G401 (cell line): ENCODE data around the gene DPF1. TPM values are rescaled to one million over a fixed set of nuclear protein-coding genes. Genes with fewer than 3 reads are reported as not detected.

Source experiments
- DNase-seq: peaks from one replicate; pipeline ENCODE4 v3.0.0-alpha.2; 2015; ENCODE audit warnings: low spot score
- in situ Hi-C: cut with HindIII; loops from 2 replicates; pipeline ENCODE4 v1.10.0; 2016; ENCODE audit warnings: low sequenced_read_pairs, mixed read lengths
- total RNA-seq: library from RNA; depleted of rRNA; stranded (reverse); fragments of >200 nt; shearing (Covaris generic); gene quantifications from 2 replicates; pipeline ENCODE4 v1.2.3, GENCODE V29; 2014; rRNA removed

DPF1 gene
- total RNA-seq, 1 experiment from 2014 or later: 7.0 TPM

DNA sequence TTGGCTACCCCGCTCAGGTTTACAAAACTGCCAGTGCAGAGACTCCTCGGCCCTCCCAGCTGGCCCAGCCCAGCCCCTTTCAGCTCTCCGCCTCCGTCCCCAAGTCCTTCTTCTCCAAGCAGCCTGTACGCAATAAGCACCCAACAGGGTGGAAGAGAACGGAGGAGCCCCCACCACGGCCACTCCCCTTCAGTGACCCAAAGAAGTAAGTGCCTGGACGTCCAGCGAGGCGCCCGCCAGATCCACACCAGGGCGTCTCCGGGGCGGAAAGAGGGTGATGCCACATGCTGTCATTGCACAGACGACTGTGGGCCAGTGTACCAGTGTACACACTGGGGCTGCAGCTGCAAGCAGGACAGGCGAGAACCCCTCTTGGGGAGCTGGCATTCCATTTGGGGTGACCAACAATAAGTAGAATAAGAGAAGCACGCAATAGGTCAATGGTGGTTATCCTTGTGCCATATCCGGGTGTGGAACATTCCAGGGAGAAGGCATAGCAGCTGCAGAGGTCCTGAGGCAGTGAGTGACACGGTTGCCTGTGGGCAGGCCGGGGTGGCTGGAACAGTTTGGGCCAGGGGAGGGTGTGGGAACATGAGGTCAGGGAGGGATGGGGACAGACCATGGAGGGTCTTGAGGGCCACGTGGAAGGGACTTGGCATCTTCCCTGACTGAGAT lies 41.3 kb downstream of the DPF1 start:
- no peak for DNase-seq
- in situ Hi-C loops: no loop called here

DNA sequence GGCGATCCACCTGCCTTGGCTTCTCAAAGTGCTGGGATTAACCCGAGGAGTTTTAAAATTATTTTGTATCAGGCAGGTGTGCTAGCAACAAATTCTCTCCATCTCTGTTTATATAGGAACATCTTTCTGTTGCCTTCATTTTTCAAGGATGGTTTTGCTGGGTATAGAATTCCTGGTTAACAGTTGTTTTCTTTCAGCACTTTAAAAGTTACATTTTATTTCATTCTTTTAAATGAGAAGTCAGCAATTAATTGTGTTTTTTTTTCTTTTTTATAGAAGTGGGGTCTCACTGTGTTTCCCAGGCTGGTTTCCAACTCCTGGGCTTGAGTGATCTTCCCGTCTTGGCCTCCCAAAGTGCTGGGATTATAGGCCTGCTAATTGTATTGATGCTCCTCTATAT lies 44.0 kb downstream of the DPF1 start:
- in situ Hi-C loops: no loop called here
- DNase-seq: no peak

DNA sequence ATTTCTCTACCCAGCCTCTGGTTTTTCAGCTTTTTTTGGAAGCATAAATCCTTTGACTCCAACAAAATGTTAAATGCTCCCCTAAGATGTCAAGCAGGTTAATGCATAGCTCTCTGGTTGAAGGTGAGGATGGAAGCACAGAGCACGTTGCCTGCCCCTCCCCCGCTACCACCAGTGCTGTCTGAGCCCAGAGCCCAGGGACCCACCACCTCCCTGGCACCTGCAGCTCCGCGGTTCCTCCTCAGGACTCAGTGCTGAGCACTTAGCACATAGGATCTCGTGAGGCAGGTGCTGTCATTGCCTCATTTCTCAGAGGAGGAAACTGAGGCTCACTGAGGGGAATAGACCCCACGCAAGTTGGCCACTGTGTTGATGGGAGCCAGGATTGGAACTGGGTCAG lies 48.6 kb downstream of the DPF1 start:
- in situ Hi-C loops: no loop called here
- DNase-seq: no peak

DNA sequence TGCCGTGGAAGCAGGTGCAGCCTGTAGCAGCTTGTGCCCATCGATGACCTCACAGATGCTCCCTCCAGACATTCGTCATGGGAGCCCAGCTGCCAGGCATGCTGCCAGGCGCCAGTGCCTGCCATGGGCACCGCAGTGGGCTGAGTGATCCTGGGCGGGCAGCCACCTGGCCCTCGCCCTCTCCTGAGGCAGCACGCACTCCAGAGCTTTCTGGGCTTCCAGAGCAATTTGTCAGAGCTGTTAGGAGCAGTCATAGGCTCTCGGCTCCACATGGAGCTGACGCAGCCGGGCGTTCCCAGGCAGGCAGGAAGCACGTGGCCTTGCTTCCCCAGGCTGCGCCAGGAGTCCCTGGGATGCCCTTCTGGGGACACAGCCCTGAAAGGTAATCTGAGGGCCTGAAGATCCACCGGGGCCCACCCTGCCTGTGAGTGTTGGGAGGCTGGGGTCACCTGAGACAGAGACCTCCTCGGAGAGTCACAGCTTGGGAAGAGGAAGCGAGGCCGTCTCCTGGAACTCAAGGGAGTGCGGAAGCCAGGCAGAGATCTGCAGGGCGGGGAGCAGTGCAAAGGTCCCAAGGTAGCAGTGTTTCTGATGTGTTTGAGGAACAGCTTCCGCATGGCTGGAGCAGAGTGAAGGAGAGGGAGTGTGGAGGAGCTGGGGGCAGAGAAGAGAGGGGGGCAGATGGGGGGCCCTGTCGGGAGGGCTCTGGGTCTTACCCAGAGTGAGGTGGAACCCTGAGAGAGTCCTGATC lies 50.6 kb downstream of the DPF1 start:
- in situ Hi-C loops: no loop called here
- peak; percentile 65 for DNase-seq

DNA sequence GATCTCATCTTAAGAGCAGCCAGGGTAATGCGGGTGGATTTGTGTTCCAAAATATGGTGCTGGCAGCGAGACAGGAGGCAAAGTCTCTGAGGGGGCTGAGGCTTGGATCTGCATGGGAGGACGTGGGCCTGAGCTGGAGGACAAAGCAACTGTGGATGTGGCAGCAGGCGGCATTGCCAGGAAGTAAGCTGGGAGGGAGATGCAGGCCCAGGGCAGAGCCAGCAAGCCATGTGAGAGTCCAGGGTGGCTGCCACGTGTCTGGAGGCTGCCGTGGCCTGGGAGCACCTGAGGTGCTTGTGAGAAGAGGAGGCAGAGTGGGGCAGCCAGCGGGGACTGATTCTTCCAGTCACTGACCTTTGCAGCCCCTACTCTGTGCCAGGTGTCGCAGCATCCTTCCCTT lies 52.0 kb downstream of the DPF1 start:
- no peak for DNase-seq
- in situ Hi-C loops: no loop called here

DNA sequence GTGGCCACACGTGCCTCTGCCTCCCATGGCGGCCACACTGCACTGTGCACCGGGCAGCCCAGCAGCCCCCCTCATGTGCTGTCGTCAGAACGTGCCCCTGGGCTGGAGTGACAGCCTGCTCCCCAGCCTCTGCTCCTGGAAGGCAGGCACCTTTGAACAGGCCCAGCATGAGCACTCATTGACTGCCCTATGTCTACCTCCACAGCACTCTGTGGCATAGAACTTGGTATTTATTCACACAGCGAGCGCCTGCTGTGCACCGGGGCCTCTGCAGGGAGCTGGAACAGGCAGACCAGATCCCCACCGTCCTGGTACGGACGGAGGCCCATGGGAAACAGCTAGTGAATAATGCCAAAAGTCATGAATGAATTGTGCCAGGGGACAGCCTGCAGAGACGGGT lies 53.7 kb downstream of the DPF1 start:
- in situ Hi-C loops: no loop called here
- no peak for DNase-seq

DNA sequence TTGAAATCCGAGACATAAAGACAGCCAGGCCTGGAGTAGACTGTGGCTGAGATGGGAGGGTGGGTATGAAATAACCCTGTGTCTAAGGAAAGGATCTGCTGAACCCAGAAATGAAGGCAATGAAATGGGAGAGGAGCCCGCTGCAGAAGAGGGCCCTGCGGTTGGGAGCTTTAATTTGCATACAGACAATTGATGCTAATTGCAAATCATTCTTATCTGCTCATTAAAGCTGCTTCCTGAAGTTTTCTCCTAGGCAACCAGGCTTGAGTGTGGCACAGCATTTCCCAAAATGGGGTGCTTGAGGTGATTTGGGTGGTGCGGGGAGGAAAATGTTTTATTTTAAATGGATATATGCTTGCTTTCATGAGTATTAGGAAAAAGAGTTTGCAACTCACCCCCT lies 55.4 kb downstream of the DPF1 start:
- in situ Hi-C loops: no loop called here
- no peak for DNase-seq

DNA sequence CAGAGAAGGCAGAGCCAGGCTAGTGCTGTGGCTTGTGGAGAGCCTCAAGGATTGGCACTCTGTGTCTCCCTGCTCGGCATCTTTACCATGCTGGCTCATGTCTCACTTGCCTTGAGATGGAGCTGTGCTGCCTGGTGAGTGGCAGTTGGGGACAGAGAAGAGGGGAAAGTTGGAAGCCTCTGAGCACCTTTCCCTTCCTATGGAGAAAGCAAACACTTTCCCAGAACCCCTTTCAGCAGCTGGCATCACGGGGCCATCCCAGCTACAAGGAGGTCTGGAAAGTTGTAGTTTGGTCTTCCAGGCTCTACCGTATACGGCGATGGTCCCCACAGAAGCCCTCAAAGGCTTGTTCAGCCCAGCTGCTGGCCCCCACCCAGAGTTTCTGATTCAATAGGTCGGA lies 58.7 kb downstream of the DPF1 start:
- DNase-seq: no peak
- in situ Hi-C loops: no loop called here

DNA sequence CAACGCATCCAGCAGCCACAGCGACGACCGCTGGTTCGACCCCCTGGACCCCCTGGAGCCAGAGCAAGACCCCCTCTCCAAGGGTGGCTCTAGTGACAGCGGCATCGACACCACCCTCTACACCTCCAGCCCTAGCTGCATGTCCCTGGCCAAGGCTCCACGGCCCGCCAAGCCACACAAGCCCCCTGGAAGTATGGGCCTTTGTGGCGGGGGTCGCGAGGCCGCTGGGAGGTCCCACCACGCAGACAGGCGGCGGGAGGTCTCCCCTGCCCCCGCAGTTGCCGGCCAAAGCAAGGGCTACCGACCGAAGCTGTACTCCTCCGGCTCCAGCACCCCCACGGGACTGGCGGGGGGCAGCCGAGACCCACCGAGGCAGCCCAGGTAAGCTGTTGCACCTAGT lies 59.5 kb downstream of the DPF1 start:
- DNase-seq: no peak
- in situ Hi-C loops: no loop called here

DNA sequence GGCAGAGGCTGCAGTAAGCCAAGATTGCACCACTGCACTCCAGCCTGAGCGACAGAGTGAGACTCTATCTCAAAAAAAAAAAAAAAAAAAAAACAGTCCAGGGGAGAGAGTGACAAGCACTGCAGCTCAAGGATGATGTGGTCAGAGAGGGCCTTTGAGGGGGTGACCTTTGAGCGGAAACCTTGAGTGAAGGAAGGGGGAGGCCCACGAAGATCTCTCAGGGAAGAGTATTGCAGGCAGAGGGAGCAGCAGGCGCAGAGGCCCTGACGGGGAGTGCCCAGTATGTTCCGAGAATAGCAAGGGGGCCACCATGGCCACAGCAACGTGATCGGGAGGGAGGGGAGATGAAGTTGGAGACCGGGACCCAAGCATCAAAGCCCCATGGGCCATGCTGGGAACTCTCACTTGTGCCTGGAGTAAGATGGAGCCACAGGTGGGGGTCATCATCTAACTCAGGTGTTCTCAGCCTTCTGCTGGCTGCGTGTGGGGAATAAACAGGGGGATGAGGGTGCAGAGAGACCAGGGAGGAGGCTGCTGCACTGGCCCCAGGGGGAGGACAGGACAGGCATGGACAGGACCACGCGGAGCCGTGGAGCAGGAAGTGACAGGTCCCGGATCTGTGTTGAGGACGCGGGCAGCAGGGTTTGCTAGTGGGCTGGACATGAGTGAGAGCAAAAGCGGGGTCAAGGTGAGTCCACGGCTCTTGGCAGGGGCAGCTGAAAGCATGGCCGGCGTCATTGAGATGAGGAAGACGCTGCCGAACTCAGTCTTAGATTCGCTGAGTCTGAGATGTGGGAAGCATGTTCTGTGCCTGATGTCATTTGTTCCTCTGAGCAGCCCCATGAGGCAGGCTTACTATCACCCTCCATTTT lies 60.4 kb downstream of the DPF1 start:
- in situ Hi-C loops: no loop called here
- DNase-seq: no peak

DNA sequence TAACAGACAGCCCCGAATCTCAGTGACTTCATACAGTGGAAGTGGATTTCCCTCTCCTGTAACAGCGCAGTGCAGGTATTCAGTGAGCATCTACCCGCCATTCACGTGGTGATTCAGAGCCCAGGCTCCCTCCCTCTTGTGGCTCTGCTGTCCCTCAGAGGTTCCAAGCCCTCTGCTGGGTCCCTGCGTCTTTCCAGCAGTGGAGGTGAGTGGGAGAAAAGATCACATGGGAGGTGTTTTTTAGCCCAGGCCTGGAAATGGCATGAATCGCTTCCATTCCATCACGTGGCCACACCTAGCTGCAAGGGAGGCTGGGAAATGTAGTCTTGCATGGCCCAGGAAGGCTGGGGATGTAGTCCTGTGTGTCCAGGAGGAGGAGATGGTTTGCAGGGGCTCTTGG lies 61.4 kb downstream of the DPF1 start:
- no peak for DNase-seq
- in situ Hi-C loops: no loop called here

DNA sequence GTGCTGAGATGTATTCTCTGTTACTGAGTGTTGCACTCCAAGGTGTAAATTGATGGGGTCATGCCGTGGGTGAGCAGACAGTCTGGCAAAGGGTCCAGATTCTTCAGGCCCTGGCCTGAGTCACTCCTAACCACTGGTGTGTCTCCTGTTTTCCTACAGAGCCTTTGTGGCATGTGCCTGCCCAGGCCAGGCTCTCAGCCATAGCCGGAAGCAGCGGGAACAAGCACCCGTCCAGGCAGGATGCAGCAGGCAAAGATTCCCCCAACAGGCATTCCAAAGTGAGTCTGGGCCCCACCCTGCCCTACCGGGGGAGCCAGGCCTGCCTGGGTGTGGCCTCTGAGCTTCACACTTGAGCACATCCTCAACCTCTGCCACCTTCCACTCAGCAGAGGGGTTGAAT lies 61.9 kb downstream of the DPF1 start:
- in situ Hi-C loops: no loop called here
- no peak for DNase-seq

Other genes with a start within 250 kb of the DPF1 start
- 31.7 and 68.9 TPM in 2 replicates for gene PPP1R14A, start 32.2 kb upstream of the DPF1 start, total RNA-seq
- 240 and 383 TPM in 2 replicates for gene SPINT2, start 40.4 kb upstream of the DPF1 start, total RNA-seq
- gene C19orf33, start 80.0 kb upstream of the DPF1 start, total RNA-seq: not detected in 2 replicates
- gene YIF1B, start 91.7 kb upstream of the DPF1 start, total RNA-seq: 114 TPM in 2 replicates
- 1.2 and 1.4 TPM in 2 replicates for gene KCNK6, start 95.6 kb upstream of the DPF1 start, total RNA-seq
- 0.88 and 6.9 TPM in 2 replicates for gene CATSPERG, start 111.6 kb upstream of the DPF1 start, total RNA-seq
- gene PSMD8, start 150.3 kb upstream of the DPF1 start, total RNA-seq: 518 and 528 TPM in 2 replicates
- gene GGN, start 163.8 kb upstream of the DPF1 start, total RNA-seq: 0.78 TPM in 1 of 2 replicates, not detected in the other
- 2.0 and 6.8 TPM in 2 replicates for gene SPRED3, start 164.5 kb upstream of the DPF1 start, total RNA-seq
- 15.9 and 23.5 TPM in 2 replicates for gene FAM98C, start 178.9 kb upstream of the DPF1 start, total RNA-seq
- gene RASGRP4, start 202.0 kb upstream of the DPF1 start, total RNA-seq: not detected in 2 replicates
- gene RYR1, start 209.5 kb upstream of the DPF1 start, total RNA-seq: 0.27 and 0.31 TPM in 2 replicates